Activated T-cell treated with anti-CD3 and anti-CD28 coated beads for 1 hour (primary cell): ENCODE measurements around the gene MARK4.
"Not testable (repeated sequence)": the region's sequence is repeated elsewhere in the genome, so short reads cannot be mapped to it uniquely, and the experiment has no call there.

Experiments
- DNase-seq: peaks from one replicate; pipeline ENCODE4 v3.0.0-alpha.2; 2020; ENCODE audit warnings: low read depth

MARK4 gene

GRCh38 chr19:45250832-45251451, at the start of gene MARK4:
TSS of gene MARK4 (plus strand) at chr19:45251271. CDS start at chr19:45251589, 318 bp downstream.
- DNase-seq = peak; percentile 46

GRCh38 chr19:45202637-45203036, 48.4 kb upstream of the MARK4 start:
- no peak for DNase-seq

DNA sequence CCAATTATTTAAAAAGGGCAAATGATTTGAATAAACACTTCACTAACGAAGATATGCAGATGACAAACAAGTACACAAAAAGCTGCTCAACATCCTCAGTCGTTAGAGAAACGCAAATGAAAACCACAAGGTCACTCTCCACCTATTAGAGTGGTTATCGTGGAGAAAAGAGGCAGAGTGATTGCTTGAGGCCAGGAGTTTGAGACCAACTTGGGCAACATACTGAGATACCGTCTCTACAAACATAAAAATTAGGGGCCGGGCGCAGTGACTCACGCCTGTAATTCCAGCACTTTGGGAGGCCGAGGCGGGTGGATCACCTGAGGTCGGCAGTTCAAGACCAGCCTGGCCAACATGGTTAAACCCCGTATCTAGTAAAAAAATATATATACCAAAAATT, 45.3 kb upstream of the MARK4 start:
- no peak for DNase-seq

GRCh38 chr19:45206328-45206727, 44.7 kb upstream of the MARK4 start:
- DNase-seq = no peak

DNA sequence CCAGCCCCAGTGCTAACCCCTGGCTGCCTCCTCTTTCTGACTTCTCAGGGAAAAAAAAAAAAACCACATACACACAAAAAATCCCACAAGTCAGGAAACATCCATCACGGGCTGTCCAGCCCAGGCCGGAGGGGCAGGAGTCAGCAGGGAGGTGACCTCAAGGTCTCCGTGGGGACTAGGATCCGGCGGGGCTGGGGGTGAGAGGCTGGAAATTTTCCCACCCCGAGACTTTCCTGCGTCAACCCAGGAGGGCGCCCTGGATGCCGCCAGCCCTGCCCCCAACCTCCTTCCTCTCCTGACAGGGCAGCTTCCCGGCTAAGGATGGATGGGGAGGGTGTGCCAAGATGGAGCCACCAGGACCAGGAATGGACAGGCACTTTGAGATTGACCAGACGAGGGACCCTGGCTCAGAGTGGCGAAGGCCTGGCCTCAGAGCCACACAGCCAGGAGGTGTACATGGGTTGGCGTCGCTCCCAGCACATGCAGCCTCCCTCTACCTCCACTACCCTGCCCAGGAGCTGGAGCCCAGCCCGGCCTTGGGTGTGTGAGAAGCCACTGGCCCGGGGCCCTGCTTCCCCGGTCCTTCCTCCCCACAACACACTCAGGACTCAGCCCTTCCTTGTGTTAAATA, 39.2 kb upstream of the MARK4 start:
- DNase-seq = no peak

DNA sequence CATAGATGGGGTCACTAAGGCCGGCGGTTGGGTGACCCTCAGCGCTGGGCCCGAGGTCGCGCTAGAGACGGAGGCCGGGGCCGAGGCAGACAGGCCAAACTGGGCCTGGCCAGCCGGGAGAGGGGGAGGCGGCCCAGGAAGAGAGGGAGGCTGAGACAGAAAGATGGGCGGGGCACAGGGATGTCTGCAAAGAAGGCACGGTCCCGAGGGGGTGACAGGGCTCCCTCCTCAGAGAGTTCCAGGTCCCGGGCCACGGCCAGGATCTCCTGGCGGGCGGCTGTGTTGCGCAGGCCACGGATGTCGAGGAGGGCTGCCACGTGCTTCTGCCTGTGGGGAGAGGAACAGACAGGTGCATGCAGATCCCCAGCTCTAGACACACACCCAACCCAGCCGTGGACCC, 38.0 kb upstream of the MARK4 start:
- DNase-seq = no peak

DNA sequence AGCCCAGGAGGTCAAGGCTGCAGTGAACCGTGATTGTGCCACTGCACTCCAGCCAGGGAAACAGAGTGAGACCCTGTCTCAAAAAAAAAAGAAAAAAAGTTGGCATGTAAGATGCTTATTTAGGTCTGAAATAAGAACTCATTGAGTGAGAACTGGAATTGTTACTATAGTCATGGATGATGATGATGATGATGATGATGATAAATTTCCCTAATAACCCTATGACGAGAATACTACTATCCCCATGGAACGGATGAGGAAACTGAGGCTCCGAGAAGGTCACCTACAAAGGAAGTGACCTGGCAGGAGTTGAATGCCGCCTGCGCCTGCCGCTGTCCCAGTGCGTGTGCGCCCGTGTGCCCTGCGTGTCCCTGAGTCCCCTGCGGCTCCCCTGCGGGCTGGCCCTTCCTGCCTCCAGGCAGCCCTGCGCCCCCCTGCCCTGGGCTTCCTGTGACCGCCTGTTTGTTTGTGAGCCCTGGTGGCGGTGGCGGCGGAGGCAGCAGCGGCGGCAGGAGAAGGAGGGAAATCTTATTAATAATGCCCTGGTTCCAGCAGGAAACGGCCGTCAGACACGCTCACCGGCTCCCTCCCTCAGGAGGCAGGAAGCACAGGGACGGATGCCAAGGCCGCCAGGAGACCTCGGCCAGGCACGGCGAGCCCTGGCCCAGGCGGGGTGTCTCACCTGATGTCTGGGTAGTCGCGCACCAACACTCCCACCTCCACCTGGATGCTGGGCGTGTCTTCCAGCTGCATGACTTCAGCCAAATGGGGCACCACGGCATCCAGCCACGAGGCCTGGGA, 35.5 kb upstream of the MARK4 start:
- no peak for DNase-seq

DNA sequence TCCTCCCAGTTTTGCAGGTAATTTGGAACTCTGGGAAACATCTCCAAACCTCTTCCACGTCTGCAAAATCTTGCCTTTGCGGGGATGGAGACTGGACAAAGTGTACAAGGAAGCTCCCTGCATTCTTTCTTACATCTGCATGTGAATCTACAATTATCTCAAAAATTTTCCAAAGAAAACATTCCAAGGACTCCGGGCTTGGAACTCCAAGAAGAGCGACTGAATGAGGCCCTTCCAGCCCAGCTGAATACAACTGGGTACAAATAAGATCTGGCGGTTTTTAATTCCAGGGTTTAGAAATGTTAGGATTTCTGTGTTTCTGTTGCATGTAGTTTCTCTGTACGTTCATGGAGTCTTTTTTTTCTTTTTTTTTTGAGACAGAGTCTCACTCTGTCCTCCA, 34.4 kb upstream of the MARK4 start:
- DNase-seq = no peak

GRCh38 chr19:45217193-45217956, 33.7 kb upstream of the MARK4 start:
- DNase-seq = no peak

GRCh38 chr19:45217957-45218334, 33.1 kb upstream of the MARK4 start:
- DNase-seq = no peak

GRCh38 chr19:45218426-45218825, 32.6 kb upstream of the MARK4 start:
- DNase-seq = no peak

DNA sequence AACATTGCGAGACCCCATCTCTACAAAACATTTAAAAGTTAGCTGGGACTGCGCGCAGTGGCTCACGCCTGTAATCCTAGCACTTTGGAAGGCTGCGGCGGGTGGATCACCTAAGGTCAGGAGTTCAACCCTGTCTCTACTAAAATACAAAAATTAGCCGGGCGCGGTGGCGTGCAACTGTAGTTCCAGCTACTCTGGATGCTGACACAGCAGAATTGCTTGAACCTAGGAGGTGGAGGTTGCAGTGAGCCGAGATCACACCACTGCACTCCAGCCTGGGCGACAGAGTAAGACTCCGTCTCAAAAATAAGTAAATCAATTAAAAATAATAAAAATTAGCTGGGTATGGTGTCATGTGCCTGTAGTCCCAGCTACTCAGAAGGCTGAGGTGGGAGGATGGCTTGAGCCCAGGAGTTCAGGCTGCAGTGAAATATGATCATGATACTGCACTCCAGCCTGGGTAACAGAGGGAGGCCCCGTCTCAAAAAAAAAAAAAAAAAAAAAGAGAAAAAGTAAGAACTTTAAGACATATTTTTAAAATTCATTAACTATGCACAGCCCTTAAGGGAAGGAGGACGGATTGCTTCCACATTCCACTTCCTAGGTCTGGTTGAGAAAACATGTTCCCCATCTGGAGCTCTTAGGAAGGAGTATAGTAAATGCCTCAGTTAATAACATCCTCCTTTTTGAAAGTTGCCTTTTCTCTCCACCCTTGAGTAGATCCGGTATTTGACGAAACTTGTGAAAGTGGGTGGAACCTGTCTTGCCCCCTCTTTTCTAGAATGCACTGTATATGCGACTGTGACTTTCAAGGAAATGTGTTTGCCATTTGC, 31.9 kb upstream of the MARK4 start:
- DNase-seq = no peak

- no peak for DNase-seq
Observed at GRCh38 chr19:45222724-45223123, 28.3 kb upstream of the MARK4 start.

GRCh38 chr19:45223879-45224278, 27.2 kb upstream of the MARK4 start:
- DNase-seq = no peak

GRCh38 chr19:45224645-45225044, 26.4 kb upstream of the MARK4 start:
- no peak for DNase-seq

- not testable (repeated sequence) for DNase-seq
Observed at GRCh38 chr19:45229056-45229455, 22.0 kb upstream of the MARK4 start.

DNA sequence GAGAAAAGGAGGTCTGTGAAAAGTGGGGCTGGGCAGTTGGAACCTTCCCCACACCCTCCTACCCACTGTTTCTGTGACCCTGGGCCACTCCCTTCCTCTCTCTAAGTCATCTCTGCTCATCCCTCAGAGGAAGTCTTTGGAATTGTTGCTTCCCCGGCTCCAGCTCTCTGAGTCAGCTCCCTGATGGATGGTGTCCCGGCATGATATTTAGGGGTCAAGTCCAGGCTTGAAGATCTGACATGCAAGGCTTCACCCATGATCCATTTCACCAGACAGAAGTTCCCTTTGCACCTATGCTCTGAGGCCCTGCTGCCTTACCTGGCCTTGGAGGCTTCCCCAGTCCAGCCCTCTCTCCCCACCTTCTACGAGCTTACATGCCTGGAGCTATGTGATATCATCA, 19.2 kb upstream of the MARK4 start:
- no peak for DNase-seq

GRCh38 chr19:45234089-45234869, 16.8 kb upstream of the MARK4 start:
- no peak for DNase-seq

DNA sequence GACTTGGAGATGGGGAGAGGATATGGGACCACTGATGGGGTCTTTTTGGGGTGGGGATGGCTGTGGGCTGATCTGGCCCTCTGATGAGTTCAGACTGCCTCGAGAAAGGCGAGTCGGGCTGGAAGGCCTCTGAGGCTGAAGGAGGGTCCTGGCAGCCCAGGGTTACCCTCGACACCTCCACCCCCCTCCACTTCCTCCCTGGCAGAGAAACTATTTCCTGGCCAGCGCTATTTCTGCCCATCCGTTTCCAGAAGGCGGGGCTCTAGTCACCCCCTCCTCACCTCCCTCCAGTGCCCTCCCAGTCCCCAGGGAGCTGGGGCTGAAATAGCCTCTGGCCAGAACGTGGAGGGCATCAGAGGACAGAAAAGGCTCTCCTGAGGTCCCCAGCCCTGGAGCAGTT, 15.6 kb upstream of the MARK4 start:
- no peak for DNase-seq

- DNase-seq = no peak
Observed at GRCh38 chr19:45238556-45238955, 12.5 kb upstream of the MARK4 start.
